HG03342 (cell line): ENCODE data around the gene HIPK3.
"Not testable (repeated sequence)": the region's sequence is repeated elsewhere in the genome, so short reads cannot be mapped to it uniquely, and the experiment has no call there.

ENCODE experiments used
- ATAC-seq: cut with Tn5 transposase; IDR thresholded peaks from one replicate; pipeline ENCODE4 v1.9.1; 2021; ENCODE audit warnings: mild to moderate bottlenecking, moderate library complexity; ENCODE audit not compliant: unreplicated experiment

HIPK3 gene

GRCh38 chr11:33350287-33350686 lies 93.1 kb downstream of the HIPK3 start:
- ATAC-seq = no peak

GRCh38 chr11:33358150-33358831 lies 101.1 kb downstream of the HIPK3 start:
- ATAC-seq = no peak

- ATAC-seq = no peak
Observed at GRCh38 chr11:33360642-33361041, 103.5 kb downstream of the HIPK3 start.

GRCh38 chr11:33362051-33362910 lies 105.1 kb downstream of the HIPK3 start:
- ATAC-seq = no peak

- no peak for ATAC-seq
Observed at GRCh38 chr11:33366918-33367317, 109.7 kb downstream of the HIPK3 start.

GRCh38 chr11:33368475-33368874 lies 111.3 kb downstream of the HIPK3 start:
- ATAC-seq = not testable (repeated sequence)

- ATAC-seq = no peak
Observed at GRCh38 chr11:33368931-33369330, 111.8 kb downstream of the HIPK3 start.

- ATAC-seq = no peak
Observed at GRCh38 chr11:33373636-33374035, 116.5 kb downstream of the HIPK3 start.

- no peak for ATAC-seq
Observed at GRCh38 chr11:33375236-33375635, 118.1 kb downstream of the HIPK3 start.

- ATAC-seq = no peak
Observed at GRCh38 chr11:33375688-33376311, 118.6 kb downstream of the HIPK3 start, which contains the start of gene KIAA1549L. TSS of gene KIAA1549L (plus strand) at chr11:33376108.

- ATAC-seq = no peak
Observed at GRCh38 chr11:33376331-33377310, 119.4 kb downstream of the HIPK3 start.

- ATAC-seq = no peak
Observed at GRCh38 chr11:33377412-33378370, 120.5 kb downstream of the HIPK3 start.

- peak; percentile 48 for ATAC-seq
Observed at GRCh38 chr11:33379947-33380346, 122.8 kb downstream of the HIPK3 start.

GRCh38 chr11:33383075-33383919 lies 126.1 kb downstream of the HIPK3 start:
- ATAC-seq = no peak

GRCh38 chr11:33383920-33384209 lies 126.7 kb downstream of the HIPK3 start:
- ATAC-seq = no peak

- no peak for ATAC-seq
Observed at GRCh38 chr11:33384220-33384619, 127.0 kb downstream of the HIPK3 start.

GRCh38 chr11:33387581-33387980 lies 130.4 kb downstream of the HIPK3 start:
- ATAC-seq = peak; percentile 38

GRCh38 chr11:33387996-33388395 lies 130.8 kb downstream of the HIPK3 start:
- ATAC-seq = peak; percentile 49
